ENCODE measurements around the gene ZNF749. TPM values are rescaled to one million over a fixed set of nuclear protein-coding genes. Genes with fewer than 3 reads are reported as not detected.

The ZNF749 gene
- 10 to 100 TPM; 10.1 to 24.0 (median 13.8) TPM for total RNA-seq

DNA sequence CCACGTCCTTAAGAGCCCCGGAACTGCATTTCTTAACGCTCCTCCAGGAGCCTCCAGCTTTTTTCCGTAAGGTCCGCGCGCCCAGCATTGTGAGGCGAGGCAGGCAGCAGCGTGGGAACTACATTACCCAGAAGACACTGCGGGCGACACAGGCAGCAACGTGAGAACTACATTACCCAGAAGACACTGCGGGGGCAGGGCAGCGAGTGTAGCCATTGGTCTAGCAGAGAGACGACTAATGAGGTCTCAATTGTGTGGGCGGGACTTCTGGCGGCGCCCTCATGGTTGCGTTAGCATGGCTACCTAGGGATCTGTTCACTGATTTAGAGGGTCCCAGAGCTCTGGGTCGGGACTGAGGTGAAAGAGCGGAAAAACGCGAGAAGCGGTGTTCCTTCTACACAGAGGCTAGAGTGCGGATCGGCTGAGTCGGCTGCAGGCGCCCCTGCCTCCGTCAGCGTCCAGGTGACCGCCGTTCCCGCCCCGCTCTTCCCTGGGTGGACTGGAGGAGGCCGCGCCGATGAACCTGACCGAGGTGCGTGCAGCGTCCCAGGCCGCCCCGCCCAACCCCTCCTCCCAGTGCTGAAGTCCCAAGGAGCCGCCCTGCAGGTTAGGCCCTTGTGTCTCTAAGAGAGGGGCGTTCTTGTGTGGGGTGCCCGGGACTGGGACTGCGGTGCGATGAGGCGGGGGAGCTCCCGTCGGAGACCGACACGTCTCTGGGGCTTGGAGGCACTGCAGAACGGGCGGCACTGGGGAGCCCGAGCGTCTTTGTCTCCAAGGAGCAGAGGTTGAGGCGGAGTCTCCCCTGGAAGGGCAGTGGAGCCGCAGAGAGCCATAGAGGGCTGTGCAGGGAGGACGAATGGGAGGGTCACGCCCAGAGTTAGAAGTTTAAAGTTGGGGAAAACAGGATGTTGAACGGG, at the start of gene ZNF749:
Gene ZNF749 (plus strand): TSS at position 264 of the 917 bp plus-strand sequence. CDS start 254 bp downstream, at position 518.
- Histone ChIP-seq H3K4me3 (peak within 1 kb of the TSS; percentile 55 to 89 (median 70)), H3K27ac (peak within 1 kb of the TSS; percentile 53 to 69), H3K4me1 (replicated peaks in 1 of 2) (peaks cover 9 to 14% of the 10 kb centered on the region in 2 donors)
- peak; percentile 94 to 99 (median 98) for ATAC-seq (replicated peaks in 6 of 8)
- WGBS, 10 experiments, result 0 to 2% (median 0%) methylated on average over 1 to 19 of the region's 61 CpGs; no CpG with 5 or more reads in 1 of the 10 experiments
- in situ Hi-C loops (cut with MboI; ENCODE audit: low pct_unique_long_range_greater_than_20kb in 2 of 9, low sequenced_read_pairs in 9 of 9, unreplicated experiment in 9 of 9), result no loop called here

GRCh38 chr19:57389194-57389729, 45.9 kb upstream of the ZNF749 start:
- in situ Hi-C loops (cut with MboI; ENCODE audit: low pct_unique_long_range_greater_than_20kb in 2 of 9, low sequenced_read_pairs in 9 of 9, unreplicated experiment in 9 of 9), result no loop called here
- ATAC-seq (replicated peaks in 6 of 8), result no peak
- WGBS, 10 experiments, result 52 to 100% (median 69%) methylated on average over 3 to 10 of the region's 11 CpGs; no CpG with 5 or more reads in 1 of the 10 experiments
- Histone ChIP-seq H3K27ac (peak overlapping the region; percentile 72 to 75), H3K4me3 (peak overlapping the region; percentile 10 to 88 (median 23)), H3K4me1 (replicated peaks in 1 of 2) (peaks cover 7 to 20% of the 10 kb centered on the region in 2 donors)

DNA sequence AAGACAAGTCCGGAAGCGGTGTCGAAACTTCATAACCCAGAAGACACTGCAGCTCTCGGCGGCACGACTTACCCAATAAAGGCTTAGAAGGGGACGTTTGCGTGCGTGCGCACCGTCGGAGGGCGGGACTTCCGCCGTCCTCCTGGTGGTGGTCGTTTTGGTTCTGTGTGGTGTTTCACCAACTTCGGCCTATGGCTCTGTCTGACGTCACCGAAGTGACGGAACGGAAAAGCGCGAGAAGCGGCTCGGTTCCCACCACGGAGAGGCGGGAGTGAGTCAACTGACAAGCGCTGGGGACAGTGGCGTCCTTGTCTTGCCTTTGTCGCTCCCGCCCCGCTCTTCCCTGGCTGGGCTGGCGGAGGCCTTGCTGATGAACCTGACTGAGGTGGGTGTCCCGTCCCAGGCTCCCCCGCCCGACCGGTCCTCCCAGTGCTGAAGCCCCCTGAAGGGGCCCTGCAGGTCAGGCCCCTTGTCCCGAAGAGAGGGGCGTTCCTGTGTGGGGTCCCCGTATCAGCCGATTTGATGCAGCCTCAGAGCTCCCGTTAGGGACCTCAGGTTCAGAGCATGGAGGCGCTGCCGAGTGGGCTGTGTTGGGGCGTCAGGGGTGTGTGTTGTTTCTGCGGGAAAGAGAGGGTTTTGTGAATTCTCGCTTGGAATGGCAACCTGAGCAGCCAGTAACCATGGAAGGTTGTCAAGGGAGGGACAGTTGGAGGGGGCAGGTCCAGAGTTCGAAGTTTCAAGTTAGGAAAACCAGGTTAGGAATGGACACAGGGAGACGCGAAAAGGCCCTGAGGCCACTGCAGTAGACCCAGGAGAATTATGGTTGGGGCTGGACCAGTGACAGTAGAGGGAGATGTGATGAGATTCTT, 45.2 kb upstream of the ZNF749 start, which contains the start of gene ZNF548:
Gene ZNF548 (plus strand): TSS at position 125 of the 869 bp plus-strand sequence. CDS start 246 bp downstream, at position 371.
- ATAC-seq (replicated peaks in 6 of 8), result peak; percentile 93 to 97 (median 94)
- Histone ChIP-seq H3K4me1 (replicated peaks in 1 of 2) (peaks cover 7 to 20% of the 10 kb centered on the region in 2 donors), H3K4me3 (peak within 1 kb of the TSS; percentile 70 to 88 (median 76)), H3K27ac (peak within 1 kb of the TSS; percentile 94 to 96)
- 0 to 5% (median 0%) methylated on average over 1 to 16 of the region's 50 CpGs; no CpG with 5 or more reads in 4 of the 10 experiments for WGBS, 10 experiments
- in situ Hi-C loops (cut with MboI; ENCODE audit: low pct_unique_long_range_greater_than_20kb in 2 of 9, low sequenced_read_pairs in 9 of 9, unreplicated experiment in 9 of 9), result no loop called here

DNA sequence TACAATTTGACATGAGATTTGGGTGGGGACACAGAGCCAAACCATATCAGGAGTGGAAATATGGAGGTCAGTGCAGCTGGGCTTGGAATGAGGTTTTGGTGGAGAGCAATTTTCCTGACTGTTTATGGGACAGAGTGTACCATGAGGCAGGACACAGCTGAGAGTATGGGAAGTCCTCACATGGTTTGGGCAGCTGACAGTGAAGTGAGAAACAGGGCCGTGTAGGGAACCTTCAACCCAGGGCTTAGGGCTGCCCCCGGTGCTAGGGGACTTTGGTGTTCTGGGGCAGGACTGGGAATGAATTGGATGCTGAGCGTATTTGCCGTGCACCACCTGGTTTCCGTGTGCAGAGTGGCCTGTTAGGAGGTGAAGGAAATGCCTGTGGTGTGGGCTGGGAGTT, 39.4 kb upstream of the ZNF749 start:
- no peak for ATAC-seq (replicated peaks in 6 of 8)
- in situ Hi-C loops (cut with MboI; ENCODE audit: low pct_unique_long_range_greater_than_20kb in 2 of 9, low sequenced_read_pairs in 9 of 9, unreplicated experiment in 9 of 9), result no loop called here
- no peak overlapping the region for H3K27ac ChIP-seq
- H3K4me3 ChIP-seq, result no peak overlapping the region
- 93 to 100% (median 100%) methylated on average over 1 to 3 of the region's 5 CpGs; no CpG with 5 or more reads in 7 of the 10 experiments for WGBS, 10 experiments
- H3K4me1 ChIP-seq (replicated peaks in 1 of 2), result peaks cover 2 to 14% of the 10 kb centered on the region in 2 donors

- in situ Hi-C loops (cut with MboI; ENCODE audit: low pct_unique_long_range_greater_than_20kb in 2 of 9, low sequenced_read_pairs in 9 of 9, unreplicated experiment in 9 of 9), result no loop called here
- Histone ChIP-seq H3K27ac (no peak overlapping the region), H3K4me1 (replicated peaks in 1 of 2) (no peaks in the 10 kb centered on the region), H3K4me3 (no peak overlapping the region)
- WGBS, 10 experiments, result 95 to 100% (median 100%) methylated on average over 1 to 5 of the region's 5 CpGs; no CpG with 5 or more reads in 4 of the 10 experiments
- ATAC-seq (replicated peaks in 6 of 8), result no peak
These were observed 36.3 kb upstream of the ZNF749 start for GRCh38 chr19:57398868-57399267.

- WGBS, 10 experiments, result 33 to 100% (median 71%) methylated on average over 1 to 9 of the region's 9 CpGs; no CpG with 5 or more reads in 4 of the 10 experiments
- in situ Hi-C loops (cut with MboI; ENCODE audit: low pct_unique_long_range_greater_than_20kb in 2 of 9, low sequenced_read_pairs in 9 of 9, unreplicated experiment in 9 of 9), result no loop called here
- no peak overlapping the region for H3K27ac ChIP-seq
These were observed 31.2 kb upstream of the ZNF749 start for GRCh38 chr19:57403737-57404563.

GRCh38 chr19:57406516-57407123, 28.5 kb upstream of the ZNF749 start:
- 0 to 50% (median 19%) methylated on average over 1 to 7 of the region's 8 CpGs for WGBS, 10 experiments
- Histone ChIP-seq H3K4me1 (replicated peaks in 1 of 2) (no peaks in the 10 kb centered on the region), H3K27ac (no peak overlapping the region), H3K4me3 (no peak overlapping the region)
- ATAC-seq (replicated peaks in 6 of 8), result peak in 6 of 8 experiments; percentile 11 to 45 (median 30)
- in situ Hi-C loops (cut with MboI; ENCODE audit: low pct_unique_long_range_greater_than_20kb in 2 of 9, low sequenced_read_pairs in 9 of 9, unreplicated experiment in 9 of 9), result no loop called here

More at GRCh38 chr19:57403737-57404563, 31.2 kb upstream of the ZNF749 start:
- peak in 2 of 8 experiments; percentile 53 to 62 for ATAC-seq (replicated peaks in 6 of 8)
- Histone ChIP-seq H3K4me3 (no peak overlapping the region), H3K4me1 (replicated peaks in 1 of 2) (no peaks in the 10 kb centered on the region)

- WGBS, 10 experiments, result 0 to 2% (median 0%) methylated on average over 2 to 27 of the region's 55 CpGs; no CpG with 5 or more reads in 2 of the 10 experiments
- ATAC-seq (replicated peaks in 6 of 8), result peak; percentile 97 to 100 (median 99)
- peak within 1 kb of the TSS; percentile 50 to 64 for H3K27ac ChIP-seq
- in situ Hi-C loops (cut with MboI; ENCODE audit: low pct_unique_long_range_greater_than_20kb in 2 of 9, low sequenced_read_pairs in 9 of 9, unreplicated experiment in 9 of 9), result no loop called here
- H3K4me1 ChIP-seq (replicated peaks in 1 of 2), result peaks cover 6% of the 10 kb centered on the region in 2 donors
- H3K4me3 ChIP-seq, result peak within 1 kb of the TSS; percentile 71 to 96 (median 90)
These were observed 24.1 kb upstream of the ZNF749 start, which contains the start of gene ZNF17 for GRCh38 chr19:57410877-57411671. TSS of gene ZNF17 (plus strand) at chr19:57411161. CDS start at chr19:57413616, 2,455 bp downstream.

DNA sequence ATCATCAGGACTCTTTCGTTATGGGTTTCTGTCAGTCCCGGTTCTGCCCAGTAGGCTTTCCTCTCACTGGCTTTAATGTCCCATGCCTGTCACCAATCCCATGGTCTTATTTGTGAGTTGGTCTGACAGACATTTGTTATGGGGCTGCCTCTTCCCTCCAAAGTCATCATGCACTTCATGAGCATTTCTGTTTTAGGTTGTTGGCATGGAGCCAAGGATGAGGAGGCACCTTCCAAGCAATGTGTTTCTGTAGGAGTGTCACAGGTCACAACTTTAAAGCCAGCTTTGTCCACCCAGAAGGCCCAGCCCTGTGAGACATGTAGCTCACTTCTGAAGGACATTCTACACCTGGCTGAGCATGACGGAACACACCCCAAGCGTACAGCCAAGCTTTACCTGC, 15.7 kb upstream of the ZNF749 start:
- WGBS, 10 experiments, result 100% methylated on average over 1 to 3 of the region's 4 CpGs; no CpG with 5 or more reads in 4 of the 10 experiments
- Histone ChIP-seq H3K4me1 (replicated peaks in 1 of 2) (no peaks in the 10 kb centered on the region), H3K27ac (no peak overlapping the region), H3K4me3 (no peak overlapping the region)
- in situ Hi-C loops (cut with MboI; ENCODE audit: low pct_unique_long_range_greater_than_20kb in 2 of 9, low sequenced_read_pairs in 9 of 9, unreplicated experiment in 9 of 9), result no loop called here
- no peak for ATAC-seq (replicated peaks in 6 of 8)

- in situ Hi-C loops (cut with MboI; ENCODE audit: low pct_unique_long_range_greater_than_20kb in 2 of 9, low sequenced_read_pairs in 9 of 9, unreplicated experiment in 9 of 9), result no loop called here
- Histone ChIP-seq H3K4me3 (no peak overlapping the region), H3K27ac (no peak overlapping the region), H3K4me1 (replicated peaks in 1 of 2) (no peaks in the 10 kb centered on the region)
- whole genome bisulfite sequencing, 10 experiments, result 86 to 100% (median 96%) methylated on average over 2 to 3 of the region's 3 CpGs; no CpG with 5 or more reads in 2 of the 10 experiments
- ATAC-seq (replicated peaks in 6 of 8), result no peak
These were observed 14.1 kb upstream of the ZNF749 start for GRCh38 chr19:57421037-57421436.
